Gastrocnemius medialis (tissue), 4 donors: Measurements from ENCODE around the gene ADARB1.

ENCODE experiments used
- CTCF ChIP-seq, 5 experiments: fragments of 450-650 bp in 3 of 5; fragments of 200-600 bp in 2 of 5; sonication (generic) in 2 of 5; IDR thresholded peaks in 4 of 5; conservative IDR thresholded peaks in 1 of 5; 1 replicate in 4 of 5; 2 replicates in 1 of 5; pipeline ENCODE4 v1.5.1; 2016 to 2019; ENCODE audit warnings: antibody characterized with exemption in 5 of 5, mild to moderate bottlenecking in 3 of 5, moderate library complexity in 3 of 5
- POLR2A ChIP-seq, 2 donors: fragments of 450-650 bp; IDR thresholded peaks; one replicate each; pipeline ENCODE4 v1.6.1; 2017; ENCODE audit warnings: antibody characterized with exemption in 2 of 2, mild to moderate bottlenecking in 2 of 2, moderate library complexity in 2 of 2

- TF ChIP-seq POLR2A (IDR thresholded peaks at IDR 0.05) (no peak), CTCF (IDR thresholded peaks at IDR 0.05 in 4 of 5, conservative IDR thresholded peaks at IDR 0.05 in 1 of 5) (no peak)
Measured at GRCh38 chr21:45255381-45256020, 181.1 kb downstream of the ADARB1 start.
